ENCODE results near the gene KCTD21. TPM values are rescaled to one million over a fixed set of nuclear protein-coding genes. Genes with fewer than 3 reads are reported as not detected.
A peak's percentile ranks its signal among the peaks of the same experiment; 100 is the strongest.

The KCTD21 gene
- total RNA-seq, 1 experiment from 2014 or later: 10.2 TPM

- intact Hi-C loops (cut with micrococcal nuclease): loop anchor here (1.0 to 5.0 kb wide), 2 partner anchors 283 to 415 kb away; no protein-coding TSS in a partner anchor
- ChIA-PET CTCF (interaction anchor here (0.7 to 0.9 kb wide), 3 partner anchors 16 to 108 kb away, joined by 3 read pairs; no protein-coding TSS in a partner anchor), POLR2A (interaction anchor here (1.2 to 1.6 kb wide), 2 partner anchors 10 to 11 kb away, joined by 3 to 4 read pairs; partner anchors contain the start of gene ALG8)
- TF ChIP-seq, protein P1, sequence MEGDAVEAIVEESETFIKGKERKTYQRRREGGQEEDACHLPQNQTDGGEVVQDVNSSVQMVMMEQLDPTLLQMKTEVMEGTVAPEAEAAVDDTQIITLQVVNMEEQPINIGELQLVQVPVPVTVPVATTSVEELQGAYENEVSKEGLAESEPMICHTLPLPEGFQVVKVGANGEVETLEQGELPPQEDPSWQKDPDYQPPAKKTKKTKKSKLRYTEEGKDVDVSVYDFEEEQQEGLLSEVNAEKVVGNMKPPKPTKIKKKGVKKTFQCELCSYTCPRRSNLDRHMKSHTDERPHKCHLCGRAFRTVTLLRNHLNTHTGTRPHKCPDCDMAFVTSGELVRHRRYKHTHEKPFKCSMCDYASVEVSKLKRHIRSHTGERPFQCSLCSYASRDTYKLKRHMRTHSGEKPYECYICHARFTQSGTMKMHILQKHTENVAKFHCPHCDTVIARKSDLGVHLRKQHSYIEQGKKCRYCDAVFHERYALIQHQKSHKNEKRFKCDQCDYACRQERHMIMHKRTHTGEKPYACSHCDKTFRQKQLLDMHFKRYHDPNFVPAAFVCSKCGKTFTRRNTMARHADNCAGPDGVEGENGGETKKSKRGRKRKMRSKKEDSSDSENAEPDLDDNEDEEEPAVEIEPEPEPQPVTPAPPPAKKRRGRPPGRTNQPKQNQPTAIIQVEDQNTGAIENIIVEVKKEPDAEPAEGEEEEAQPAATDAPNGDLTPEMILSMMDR (IDR thresholded peaks at IDR 0.05; ENCODE audit: unreplicated experiment): peak; percentile 22
- Mint-ChIP-seq H3K27ac (ENCODE audit: low read depth, unreplicated experiment) (no peak overlapping the region), H3K4me3 (ENCODE audit: unreplicated experiment) (no peak overlapping the region), H3K4me1 (ENCODE audit: insufficient read depth, unreplicated experiment) (no peaks in the 10 kb centered on the region), H3K36me3 (ENCODE audit: insufficient read depth, unreplicated experiment) (no peaks in the 10 kb centered on the region), H3K27me3 (ENCODE audit: insufficient read depth, unreplicated experiment) (no peaks in the 10 kb centered on the region), H3K9me3 (ENCODE audit: unreplicated experiment) (no peaks in the 10 kb centered on the region)
- peak; percentile 47 for DNase-seq (ENCODE audit: unreplicated experiment)
- BruUV-seq (replicated peaks): no TSS peak
Measured at GRCh38 chr11:78149646-78150045, 38.8 kb downstream of the KCTD21 start.

DNA sequence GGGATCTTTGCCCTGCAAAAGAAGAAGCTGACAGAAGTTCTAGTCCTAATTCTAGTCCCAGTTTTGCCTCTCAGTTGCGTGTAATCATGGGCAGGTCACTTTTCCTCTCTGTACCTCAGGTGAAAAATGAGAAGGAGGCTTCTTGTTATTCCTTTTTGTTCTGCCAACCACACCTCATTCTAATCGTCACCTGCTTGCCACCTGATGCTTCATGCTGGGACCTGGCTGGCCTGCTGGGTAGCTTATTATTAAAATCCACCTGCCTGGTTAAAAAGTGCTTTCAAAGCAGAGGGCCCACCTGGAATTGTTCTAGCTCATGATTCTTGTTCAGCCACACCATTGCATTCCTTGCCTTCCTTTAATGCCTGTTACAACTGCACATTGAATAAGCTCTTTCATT lies 40.6 kb downstream of the KCTD21 start:
- Mint-ChIP-seq H3K4me1 (ENCODE audit: insufficient read depth, unreplicated experiment) (no peaks in the 10 kb centered on the region), H3K27me3 (ENCODE audit: insufficient read depth, unreplicated experiment) (no peaks in the 10 kb centered on the region), H3K36me3 (ENCODE audit: insufficient read depth, unreplicated experiment) (no peaks in the 10 kb centered on the region), H3K27ac (ENCODE audit: low read depth, unreplicated experiment) (no peak overlapping the region), H3K9me3 (ENCODE audit: unreplicated experiment) (no peaks in the 10 kb centered on the region), H3K4me3 (ENCODE audit: unreplicated experiment) (no peak overlapping the region)
- CTCF ChIA-PET: interaction anchor here (0.6 to 1.6 kb wide), 3 partner anchors 18 to 80 kb away, joined by 3 to 6 read pairs (median 3); no protein-coding TSS in a partner anchor
- POLR2A ChIA-PET: interaction anchor here (0.6 kb wide), 3 partner anchors 34 to 391 kb away, joined by 3 to 4 read pairs (median 3); partner anchors contain the start of genes KCTD21 and USP35
- BruUV-seq (replicated peaks): no TSS peak
- DNase-seq (ENCODE audit: unreplicated experiment): no peak
- TF ChIP-seq, protein P1 (IDR thresholded peaks at IDR 0.05; ENCODE audit: unreplicated experiment): no peak
- intact Hi-C loops (cut with micrococcal nuclease): loop anchor here (5.0 kb wide), 1 partner anchor 284 kb away; no protein-coding TSS in a partner anchor

- no TSS peak for BruUV-seq (replicated peaks)
- Mint-ChIP-seq H3K36me3 (ENCODE audit: insufficient read depth, unreplicated experiment) (peaks cover 10% of the 10 kb centered on the region), H3K4me3 (ENCODE audit: unreplicated experiment) (no peak overlapping the region), H3K27ac (ENCODE audit: low read depth, unreplicated experiment) (no peak overlapping the region), H3K9me3 (ENCODE audit: unreplicated experiment) (no peaks in the 10 kb centered on the region), H3K4me1 (ENCODE audit: insufficient read depth, unreplicated experiment) (peaks cover 5% of the 10 kb centered on the region), H3K27me3 (ENCODE audit: insufficient read depth, unreplicated experiment) (no peaks in the 10 kb centered on the region)
- POLR2A ChIA-PET: no interaction called here
- no peak for DNase-seq (ENCODE audit: unreplicated experiment)
- CTCF ChIA-PET: interaction anchor here (0.5 to 0.8 kb wide), 3 partner anchors 84 to 419 kb away, joined by 3 to 6 read pairs (median 3); no protein-coding TSS in a partner anchor
- TF ChIP-seq, protein P1 (IDR thresholded peaks at IDR 0.05; ENCODE audit: unreplicated experiment): no peak
- intact Hi-C loops (cut with micrococcal nuclease): loop anchor here (5.0 kb wide), 1 partner anchor 287 kb away; no protein-coding TSS in a partner anchor
Measured at GRCh38 chr11:78145511-78146025, 42.9 kb downstream of the KCTD21 start.

GRCh38 chr11:78140392-78141077 lies 47.9 kb downstream of the KCTD21 start:
- intact Hi-C loops (cut with micrococcal nuclease): no loop called here
- H3K27ac Mint-ChIP-seq (ENCODE audit: low read depth, unreplicated experiment): no peak overlapping the region
- ChIA-PET POLR2A (interaction anchor here (0.9 to 2.9 kb wide), 4 partner anchors 9 to 278 kb away, joined by 4 to 50 read pairs (median 7); partner anchors contain the start of genes INTS4, KCTD21 and USP35), CTCF (interaction anchor here (0.7 to 3.8 kb wide), 2 partner anchors 16 to 424 kb away, joined by 3 to 17 read pairs; no protein-coding TSS in a partner anchor)
- H3K36me3 Mint-ChIP-seq (ENCODE audit: insufficient read depth, unreplicated experiment): peaks cover 34% of the 10 kb centered on the region
- H3K9me3 Mint-ChIP-seq (ENCODE audit: unreplicated experiment): no peaks in the 10 kb centered on the region
- no peaks in the 10 kb centered on the region for H3K27me3 Mint-ChIP-seq (ENCODE audit: insufficient read depth, unreplicated experiment)
- DNase-seq (ENCODE audit: unreplicated experiment): no peak
- no TSS peak for BruUV-seq (replicated peaks)
- peak overlapping the region; percentile 93 for H3K4me3 Mint-ChIP-seq (ENCODE audit: unreplicated experiment)
- TF ChIP-seq, protein P1 (IDR thresholded peaks at IDR 0.05; ENCODE audit: unreplicated experiment): no peak
- peaks cover 17% of the 10 kb centered on the region for H3K4me1 Mint-ChIP-seq (ENCODE audit: insufficient read depth, unreplicated experiment)

All from MCF 10A (cell line).